ENCODE measurements around the gene CDH11. TPM values are rescaled to one million over a fixed set of nuclear protein-coding genes. Genes with fewer than 3 reads are reported as not detected.

Gene CDH11
- total and polyA plus RNA-seq, 2 of the 4 experiments (the other 2 are of a cell fraction) = 266 to 601 TPM

- Histone ChIP-seq H4K20me1 (ENCODE audit: insufficient read depth, low read length) (peaks cover 49% of the 10 kb centered on the region), H2BK5ac (ENCODE audit: low read depth, low read length, poor library complexity, severe bottlenecking) (peak overlapping the region; percentile 15)
- dilution Hi-C loops (cut with HindIII; ENCODE audit: low sequenced_read_pairs, unreplicated experiment) = no loop called here
Observed at GRCh38 chr16:65054457-65054856, 67.4 kb downstream of the CDH11 start.

More at GRCh38 chr16:65054457-65054856, 67.4 kb downstream of the CDH11 start:
- H4K8ac ChIP-seq (ENCODE audit: low read depth in 2 of 2, low read length in 2 of 2) = no peak overlapping the region
- no peak overlapping the region for H2BK120ac ChIP-seq (ENCODE audit: low read depth, low read length)
- no peak for TF ChIP-seq RCOR1 (IDR thresholded peaks at IDR 0.05; ENCODE audit: insufficient replicate concordance, low read length)
- TF ChIP-seq CHD1 (IDR thresholded peaks at IDR 0.05; ENCODE audit: low read depth, low read length) = no peak
- no peak for TF ChIP-seq MAFK (IDR thresholded peaks at IDR 0.05; ENCODE audit: low read depth, low read length)
- no peak for TF ChIP-seq MAZ (IDR thresholded peaks at IDR 0.05; ENCODE audit: borderline replicate concordance, low read depth, low read length)
- no peak for TF ChIP-seq MXI1 (IDR thresholded peaks at IDR 0.05; ENCODE audit: borderline replicate concordance, low read depth, low read length)
- no peak for TF ChIP-seq FOS (IDR thresholded peaks at IDR 0.05; ENCODE audit: low read depth, low read length)
- TF ChIP-seq ELK1 (IDR thresholded peaks at IDR 0.05; ENCODE audit: borderline replicate concordance, low read depth, low read length) = no peak
- no peak for TF ChIP-seq RFX5 (IDR thresholded peaks at IDR 0.05; ENCODE audit: low read depth, low read length)
- no peak for TF ChIP-seq POLR2A (IDR thresholded peaks at IDR 0.05; ENCODE audit: low read depth, low read length)
- no peak for TF ChIP-seq USF2 (IDR thresholded peaks at IDR 0.05; ENCODE audit: low read depth, low read length)
- no peak for TF ChIP-seq RAD21 (IDR thresholded peaks at IDR 0.05; ENCODE audit: low read length)
- H3K9me1 ChIP-seq (ENCODE audit: insufficient read depth, low read length) = peaks cover 10% of the 10 kb centered on the region
- peaks cover 13% of the 10 kb centered on the region for H3K4me1 ChIP-seq (ENCODE audit: control insufficient read depth, insufficient read depth, low read length)
- intact Hi-C loops (cut with micrococcal nuclease) = no loop called here
- no peak overlapping the region for H3K27ac ChIP-seq (ENCODE audit: insufficient read depth, low read length)
- no peaks in the 10 kb centered on the region for H3K27me3 ChIP-seq (ENCODE audit: control insufficient read depth, insufficient read depth, low read length)
- no peak overlapping the region for H4K91ac ChIP-seq (ENCODE audit: insufficient read depth, low read depth, low read length)
- H3K23ac ChIP-seq (ENCODE audit: low read depth, low read length) = peak overlapping the region; percentile 6; the same call in 1 of the 2 replicates
- no peak overlapping the region for H2BK15ac ChIP-seq (ENCODE audit: low read depth, low read length)
- H3K9ac ChIP-seq (ENCODE audit: low read depth, low read length) = no peak overlapping the region
- ATAC-seq (ENCODE audit: low read depth) (peak; percentile 64), DNase-seq (peak; percentile 31)
- peak overlapping the region; percentile 53; the same call in 1 of the 2 replicates for H3K4me2 ChIP-seq (ENCODE audit: low read depth, low read length)
- H2AK9ac ChIP-seq (replicated peaks; ENCODE audit: low read depth, low read length, poor library complexity) = no peak overlapping the region
- no peak overlapping the region for H3K56ac ChIP-seq (ENCODE audit: extremely low read depth, insufficient read depth, low read length)
- no peaks in the 10 kb centered on the region for H3K9me3 ChIP-seq (ENCODE audit: control insufficient read depth, insufficient read depth, low read length)
- H2BK20ac ChIP-seq (ENCODE audit: low read depth, low read length) = no peak overlapping the region
- H3K36me3 ChIP-seq (ENCODE audit: control insufficient read depth, insufficient read depth, low read length) = peaks cover 31% of the 10 kb centered on the region
- no TSS peak for BruUV-seq (replicated peaks)
- no peak overlapping the region for H3K4ac ChIP-seq (ENCODE audit: low read depth, low read length)
- H2AFZ ChIP-seq (replicated peaks; ENCODE audit: low read length, poor library complexity) = no peak overlapping the region
- H2AK5ac ChIP-seq (ENCODE audit: low read depth, low read length) = no peak overlapping the region
- no CpG with 5 or more reads among the region's 1 CpG for WGBS, 2 experiments (ENCODE audit: extremely low coverage in 2 of 2, insufficient read length in 1 of 2)
- H4K5ac ChIP-seq (ENCODE audit: low read depth, low read length) = no peak overlapping the region
- CTCF ChIA-PET = no interaction called here
- in situ Hi-C loops (cut with MboI; ENCODE audit: low sequenced_read_pairs) = no loop called here
- H3K14ac ChIP-seq (replicated peaks; ENCODE audit: low read depth, low read length) = no peak overlapping the region
- POLR2A ChIA-PET (ENCODE audit: unreplicated experiment) = no interaction called here
- peak overlapping the region; percentile 54; the same call in 1 of the 2 replicates for H3K18ac ChIP-seq (ENCODE audit: low read depth, low read length)
- no peak overlapping the region for H3K4me3 ChIP-seq (ENCODE audit: insufficient read depth, low read depth, low read length)
- H3K79me1 ChIP-seq (ENCODE audit: low read depth in 1 of 2, low read length in 2 of 2) = peaks cover 60 to 87% of the 10 kb centered on the region in 2 experiments
